Mucosa of descending colon (tissue), 3 donors: ENCODE data around the gene MLF2. TPM values are rescaled to one million over a fixed set of nuclear protein-coding genes. Genes with fewer than 3 reads are reported as not detected.

ENCODE experiments used
- ATAC-seq: fragments of 200-7000 bp; cut with Tn5 transposase; one replicate; pipeline ENCODE4 v1.9.1; 2020; ENCODE audit warnings: mild to moderate bottlenecking, moderate library complexity
- DNase-seq, 3 donors: peaks; one replicate each; pipeline ENCODE4 v3.0.0-alpha.2; 2020
- H3K36me3 ChIP-seq: fragments of 200-600 bp; one replicate; pipeline ENCODE4 v1.8.0; 2021; ENCODE audit warnings: low read depth, mild to moderate bottlenecking
- H3K4me1 ChIP-seq: fragments of 200-600 bp; one replicate; pipeline ENCODE4 v1.8.0; 2021; ENCODE audit warnings: low read depth, mild to moderate bottlenecking
- H3K4me3 ChIP-seq: fragments of 200-600 bp; one replicate; pipeline ENCODE4 v1.8.0; 2021; ENCODE audit warnings: mild to moderate bottlenecking
- H3K9me3 ChIP-seq: fragments of 200-600 bp; one replicate; pipeline ENCODE4 v1.8.0; 2021; ENCODE audit warnings: mild to moderate bottlenecking
- intact Hi-C, 2 donors: fragments of 100-400 bp; cut with DNase I in 1 of 2; cut with micrococcal nuclease in 1 of 2; formaldehyde crosslinking; loops; one replicate each; pipeline versions ENCODE4 v1.11.0 to v1.11.1; 2022; cut with DNase I, micrococcal nuclease
- total RNA-seq, 3 donors: library from RNA; stranded (reverse); fragmentation: NEBNext Ultra II Directional in 2 of 3; extraction: Animal tissue kit (Norgen Biotek cat#: 25700) in 2 of 3; gene quantifications; one replicate each; pipeline versions ENCODE4 v1.2.1 to v1.2.4, GENCODE V29; 2021 to 2023
- TF ChIP-seq, protein P1 (sequence below): fragments of 200-600 bp; IDR thresholded peaks from one replicate; pipeline ENCODE4 v1.8.0; 2022; ENCODE audit warnings: antibody characterized with exemption, mild to moderate bottlenecking
- donor health status: DM: no; HTN: no; CAD: no; lungs with moderate emphysema.
- donor health status: DM: no; HTN: no; CAD: no.
- donor health status: DM: no; HTN: yes; CAD: no.

The MLF2 gene
- total RNA-seq, 3 donors from 2014 or later: 136 to 177 (median 149) TPM

DNA sequence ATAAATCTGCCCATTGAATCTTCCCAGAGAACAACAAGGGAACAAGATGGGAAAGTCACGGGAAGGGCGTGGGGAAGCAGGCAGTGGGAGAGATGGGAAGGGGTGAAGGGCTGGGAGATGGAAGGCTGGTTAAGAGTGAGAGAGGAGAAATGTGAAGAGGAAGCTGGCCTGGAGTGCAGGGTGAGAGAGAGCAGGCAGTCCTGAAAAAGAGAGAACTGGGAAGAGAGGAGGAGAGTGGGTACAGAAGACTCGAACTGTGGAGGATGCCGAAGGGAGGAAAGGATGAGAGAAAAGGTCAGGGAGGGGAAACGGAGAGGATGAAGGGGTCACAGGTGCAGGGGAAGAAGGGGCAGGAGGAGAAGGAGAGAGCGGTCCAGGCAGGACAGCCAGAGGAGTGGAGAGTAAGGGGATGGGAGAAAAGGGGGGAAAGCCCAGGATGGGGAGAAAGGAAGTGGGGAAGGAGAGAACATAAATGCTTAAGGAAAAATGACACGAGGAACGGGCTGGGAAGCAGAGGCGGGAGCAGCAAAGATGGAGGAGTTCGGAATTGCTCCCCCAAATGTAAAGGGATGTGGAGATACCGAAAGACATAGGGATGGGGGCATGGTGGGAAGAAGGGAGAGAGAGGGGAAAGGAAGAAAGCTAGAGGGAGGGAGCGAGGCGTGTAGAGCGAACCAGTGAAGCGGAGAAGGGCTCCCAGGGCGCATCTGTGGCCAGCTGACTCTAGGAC is 53.5 kb downstream of the MLF2 start:
- intact Hi-C loops: no loop called here
- TF ChIP-seq, protein P1, sequence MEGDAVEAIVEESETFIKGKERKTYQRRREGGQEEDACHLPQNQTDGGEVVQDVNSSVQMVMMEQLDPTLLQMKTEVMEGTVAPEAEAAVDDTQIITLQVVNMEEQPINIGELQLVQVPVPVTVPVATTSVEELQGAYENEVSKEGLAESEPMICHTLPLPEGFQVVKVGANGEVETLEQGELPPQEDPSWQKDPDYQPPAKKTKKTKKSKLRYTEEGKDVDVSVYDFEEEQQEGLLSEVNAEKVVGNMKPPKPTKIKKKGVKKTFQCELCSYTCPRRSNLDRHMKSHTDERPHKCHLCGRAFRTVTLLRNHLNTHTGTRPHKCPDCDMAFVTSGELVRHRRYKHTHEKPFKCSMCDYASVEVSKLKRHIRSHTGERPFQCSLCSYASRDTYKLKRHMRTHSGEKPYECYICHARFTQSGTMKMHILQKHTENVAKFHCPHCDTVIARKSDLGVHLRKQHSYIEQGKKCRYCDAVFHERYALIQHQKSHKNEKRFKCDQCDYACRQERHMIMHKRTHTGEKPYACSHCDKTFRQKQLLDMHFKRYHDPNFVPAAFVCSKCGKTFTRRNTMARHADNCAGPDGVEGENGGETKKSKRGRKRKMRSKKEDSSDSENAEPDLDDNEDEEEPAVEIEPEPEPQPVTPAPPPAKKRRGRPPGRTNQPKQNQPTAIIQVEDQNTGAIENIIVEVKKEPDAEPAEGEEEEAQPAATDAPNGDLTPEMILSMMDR: no peak

DNA sequence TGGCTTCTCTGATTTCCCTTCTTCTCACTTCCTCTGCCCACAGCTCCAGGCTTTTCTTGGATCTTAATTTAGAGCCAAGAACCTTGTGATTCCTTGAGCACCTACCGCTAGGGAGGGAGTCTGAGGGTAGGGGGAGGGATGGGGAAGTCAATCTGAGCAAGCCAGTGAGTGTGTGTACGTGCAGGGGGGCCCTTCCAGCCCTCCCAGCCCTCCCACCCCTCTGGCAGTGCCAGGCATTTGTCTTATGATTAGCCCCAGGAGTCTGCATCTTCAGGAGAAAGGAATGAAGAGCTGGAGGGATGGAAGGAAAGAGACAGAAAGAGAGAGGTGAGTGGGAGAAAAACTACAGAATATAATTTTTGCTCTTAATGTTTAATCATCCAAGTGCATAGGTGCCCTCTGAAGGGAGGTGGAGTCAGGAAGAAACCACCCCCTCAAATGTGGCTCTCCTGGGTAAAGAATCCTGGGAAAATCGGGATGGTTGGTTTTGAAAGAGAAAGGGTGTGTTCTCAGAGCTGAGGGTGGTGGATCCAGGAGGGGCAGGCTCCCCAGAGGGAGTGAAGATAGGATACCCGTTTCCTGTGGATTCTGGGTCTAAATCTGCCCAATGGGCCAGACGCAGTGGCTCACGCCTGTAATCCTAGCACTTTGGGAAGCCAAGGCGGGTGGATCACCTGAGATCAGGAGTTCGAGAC is 54.4 kb downstream of the MLF2 start:
- Histone ChIP-seq H3K4me3 (no peak overlapping the region), H3K9me3 (no peaks in the 10 kb centered on the region), H3K4me1 (peaks cover 8% of the 10 kb centered on the region), H3K36me3 (no peaks in the 10 kb centered on the region)
- ATAC-seq (no peak), DNase-seq (no peak)
- intact Hi-C loops: no loop called here
- TF ChIP-seq, protein P1: no peak

More for the DNA sequence above, 53.5 kb downstream of the MLF2 start:
- no peak for ATAC-seq
- Histone ChIP-seq H3K4me3 (no peak overlapping the region), H3K9me3 (no peaks in the 10 kb centered on the region), H3K4me1 (peaks cover 8% of the 10 kb centered on the region), H3K36me3 (no peaks in the 10 kb centered on the region)
- no peak for DNase-seq

Other genes starting within 250 kb of the MLF2 start
- gene GAPDH, start 218.6 kb downstream of the MLF2 start, total RNA-seq: 1,000 to 10,000 TPM; 1,543 to 3,034 (median 2,070) TPM
- 10 to 100 TPM in 1 of 3 donors, 1 to 10 TPM in 2; 3.6 to 22.4 (median 8.2) TPM for gene IFFO1, start 197.1 kb downstream of the MLF2 start, total RNA-seq
- 10 to 100 TPM; 26.1 to 32.4 (median 26.6) TPM for gene NOP2, start 184.8 kb downstream of the MLF2 start, total RNA-seq
- 100 to 1,000 TPM; 127 to 243 (median 149) TPM for gene CHD4, start 145.8 kb downstream of the MLF2 start, total RNA-seq
- gene LPAR5, start 117.2 kb downstream of the MLF2 start, total RNA-seq: 10 to 100 TPM; 12.0 to 30.5 (median 22.7) TPM
- gene ACRBP, start 105.7 kb downstream of the MLF2 start, total RNA-seq: 1 to 10 TPM; 1.4 to 3.0 (median 2.2) TPM
- gene ING4, start 90.0 kb downstream of the MLF2 start, total RNA-seq: 10 to 100 TPM; 28.9 to 46.9 (median 45.9) TPM
- 10 to 100 TPM; 54.5 to 67.8 (median 64.3) TPM for gene ZNF384, start 63.8 kb downstream of the MLF2 start, total RNA-seq
- gene PIANP, start 52.3 kb downstream of the MLF2 start, total RNA-seq: 1 to 10 TPM in 1 of 3 donors, under 1 TPM in 1, not detected in 1; 0.53 to 2.9 TPM
- gene COPS7A, start 29.1 kb downstream of the MLF2 start, total RNA-seq: 10 to 100 TPM; 32.8 to 47.2 (median 39.2) TPM
- gene PTMS, start 13.2 kb upstream of the MLF2 start, total RNA-seq: 100 to 1,000 TPM; 116 to 549 (median 122) TPM
- 1 to 10 TPM; 1.8 to 4.7 (median 2.1) TPM for gene LAG3, start 19.4 kb upstream of the MLF2 start, total RNA-seq
- gene CD4, start 36.4 kb upstream of the MLF2 start, total RNA-seq: 10 to 100 TPM in 2 of 3 donors, 1 to 10 TPM in 1; 8.9 to 16.5 (median 14.8) TPM
- gene GPR162, start 68.7 kb upstream of the MLF2 start, total RNA-seq: 10 to 100 TPM in 1 of 3 donors, 1 to 10 TPM in 2; 1.7 to 18.6 (median 3.1) TPM
- 10 to 100 TPM in 1 of 3 donors, 1 to 10 TPM in 2; 1.6 to 24.2 (median 5.2) TPM for gene P3H3, start 75.3 kb upstream of the MLF2 start, total RNA-seq
- 1 to 10 TPM in 1 of 3 donors, under 1 TPM in 2; 0.38 to 5.3 (median 0.96) TPM for gene GNB3, start 87.8 kb upstream of the MLF2 start, total RNA-seq
- gene CDCA3, start 98.1 kb upstream of the MLF2 start, total RNA-seq: 10 to 100 TPM in 1 of 3 donors, 1 to 10 TPM in 2; 2.8 to 15.3 (median 5.2) TPM
- gene USP5, start 99.0 kb upstream of the MLF2 start, total RNA-seq: 10 to 100 TPM; 65.9 to 80.7 (median 79.7) TPM
- 100 to 1,000 TPM; 408 to 766 (median 700) TPM for gene TPI1, start 114.4 kb upstream of the MLF2 start, total RNA-seq
- 10 to 100 TPM in 2 of 3 donors, 1 to 10 TPM in 1; 9.7 to 11.7 (median 10.6) TPM for gene SPSB2, start 120.2 kb upstream of the MLF2 start, total RNA-seq
- 10 to 100 TPM in 1 of 3 donors, 1 to 10 TPM in 2; 4.7 to 11.8 (median 4.9) TPM for gene LRRC23, start 151.7 kb upstream of the MLF2 start, total RNA-seq
- gene ENO2, start 161.4 kb upstream of the MLF2 start, total RNA-seq: 10 to 100 TPM in 1 of 3 donors, 1 to 10 TPM in 2; 4.5 to 67.3 (median 7.6) TPM
- 100 to 1,000 TPM in 1 of 3 donors, 10 to 100 TPM in 2; 68.5 to 208 (median 82.4) TPM for gene ATN1, start 174.8 kb upstream of the MLF2 start, total RNA-seq
- not detected for gene RNU7-1, start 190.7 kb upstream of the MLF2 start, total RNA-seq
- gene C12orf57, start 190.9 kb upstream of the MLF2 start, total RNA-seq: 100 to 1,000 TPM; 113 to 175 (median 130) TPM
- gene PTPN6, start 198.2 kb upstream of the MLF2 start, total RNA-seq: 10 to 100 TPM; 37.4 to 61.7 (median 51.7) TPM
- gene PHB2, start 217.5 kb upstream of the MLF2 start, total RNA-seq: 100 to 1,000 TPM; 204 to 266 (median 209) TPM
- 10 to 100 TPM; 29.6 to 33.7 (median 33.4) TPM for gene EMG1, start 217.8 kb upstream of the MLF2 start, total RNA-seq